Prostate gland (tissue), 2 donors: ENCODE measurements around the gene AUTS2.

Experiments used
- POLR2A ChIP-seq: fragments of 450-650 bp; IDR thresholded peaks from one replicate; pipeline ENCODE4 v1.6.1; 2016; ENCODE audit warnings: antibody characterized with exemption, mild to moderate bottlenecking
- POLR2AphosphoS5 ChIP-seq: sonication (generic); formaldehyde crosslinking; IDR thresholded peaks from one replicate; pipeline ENCODE4 v1.6.1; 2017; ENCODE audit warnings: antibody characterized with exemption
- TF ChIP-seq, protein P1 (sequence below), 4 experiments: fragments of 200-600 bp in 2 of 4; fragments of 450-650 bp in 2 of 4; sonication (generic) in 2 of 4; IDR thresholded peaks; 1 replicate in 3 of 4; 2 replicates in 1 of 4; pipeline ENCODE4 v1.5.1; 2016 to 2019; ENCODE audit warnings: antibody characterized with exemption in 4 of 4, mild to moderate bottlenecking in 2 of 4, moderate library complexity in 2 of 4

DNA sequence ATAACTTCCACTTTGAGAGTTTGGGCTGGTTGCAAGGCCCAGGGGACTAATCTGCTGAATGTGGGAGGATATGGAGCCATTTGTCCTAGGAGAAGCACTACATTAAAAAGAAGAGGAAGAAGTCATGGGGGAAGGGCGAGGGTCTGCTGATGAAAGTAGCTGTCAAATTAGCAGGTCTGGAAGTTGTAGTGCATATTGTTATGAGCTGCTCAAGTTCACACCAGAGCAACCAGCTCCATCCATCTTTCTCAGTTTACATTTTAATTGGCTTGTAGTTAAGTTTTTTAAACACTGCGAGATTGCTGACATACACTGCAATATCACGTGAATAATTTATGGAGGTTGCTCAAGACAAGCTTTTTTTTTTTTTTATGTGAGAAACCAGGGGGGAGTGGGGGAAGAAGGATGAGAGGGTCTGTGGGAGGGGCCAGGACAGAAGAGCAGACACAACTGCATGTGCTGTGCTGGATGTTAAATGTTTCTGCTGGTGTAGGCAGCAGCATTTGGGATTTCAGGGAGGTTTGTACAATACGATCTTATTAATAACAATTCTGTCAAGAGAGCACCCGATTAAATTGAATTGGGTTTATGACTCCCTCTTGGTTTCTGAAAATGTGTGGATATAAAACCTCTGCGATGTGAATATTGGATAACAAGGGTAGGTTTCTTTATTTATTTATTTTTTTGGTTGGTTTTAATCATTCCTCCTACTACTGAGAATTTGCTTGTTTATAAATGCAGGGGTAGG, 774.7 kb downstream of the AUTS2 start:
- TF ChIP-seq, protein P1, sequence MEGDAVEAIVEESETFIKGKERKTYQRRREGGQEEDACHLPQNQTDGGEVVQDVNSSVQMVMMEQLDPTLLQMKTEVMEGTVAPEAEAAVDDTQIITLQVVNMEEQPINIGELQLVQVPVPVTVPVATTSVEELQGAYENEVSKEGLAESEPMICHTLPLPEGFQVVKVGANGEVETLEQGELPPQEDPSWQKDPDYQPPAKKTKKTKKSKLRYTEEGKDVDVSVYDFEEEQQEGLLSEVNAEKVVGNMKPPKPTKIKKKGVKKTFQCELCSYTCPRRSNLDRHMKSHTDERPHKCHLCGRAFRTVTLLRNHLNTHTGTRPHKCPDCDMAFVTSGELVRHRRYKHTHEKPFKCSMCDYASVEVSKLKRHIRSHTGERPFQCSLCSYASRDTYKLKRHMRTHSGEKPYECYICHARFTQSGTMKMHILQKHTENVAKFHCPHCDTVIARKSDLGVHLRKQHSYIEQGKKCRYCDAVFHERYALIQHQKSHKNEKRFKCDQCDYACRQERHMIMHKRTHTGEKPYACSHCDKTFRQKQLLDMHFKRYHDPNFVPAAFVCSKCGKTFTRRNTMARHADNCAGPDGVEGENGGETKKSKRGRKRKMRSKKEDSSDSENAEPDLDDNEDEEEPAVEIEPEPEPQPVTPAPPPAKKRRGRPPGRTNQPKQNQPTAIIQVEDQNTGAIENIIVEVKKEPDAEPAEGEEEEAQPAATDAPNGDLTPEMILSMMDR (IDR thresholded peaks at IDR 0.05) = no peak
- TF ChIP-seq POLR2A = no peak
- no peak for TF ChIP-seq POLR2AphosphoS5
